ENCODE results near the gene NELL1. TPM values are rescaled to one million over a fixed set of nuclear protein-coding genes. Genes with fewer than 3 reads are reported as not detected.

Gene NELL1
- polyA plus RNA-seq, 1 of the 3 experiments (the other 2 are of a cell fraction), result not detected

- ChIA-PET POLR2A (no interaction called here), CTCF (interaction anchor here (0.7 to 0.9 kb wide), 2 partner anchors 15 to 17 kb away, joined by 3 to 4 read pairs; no protein-coding TSS in a partner anchor)
- TF ChIP-seq, protein P1, sequence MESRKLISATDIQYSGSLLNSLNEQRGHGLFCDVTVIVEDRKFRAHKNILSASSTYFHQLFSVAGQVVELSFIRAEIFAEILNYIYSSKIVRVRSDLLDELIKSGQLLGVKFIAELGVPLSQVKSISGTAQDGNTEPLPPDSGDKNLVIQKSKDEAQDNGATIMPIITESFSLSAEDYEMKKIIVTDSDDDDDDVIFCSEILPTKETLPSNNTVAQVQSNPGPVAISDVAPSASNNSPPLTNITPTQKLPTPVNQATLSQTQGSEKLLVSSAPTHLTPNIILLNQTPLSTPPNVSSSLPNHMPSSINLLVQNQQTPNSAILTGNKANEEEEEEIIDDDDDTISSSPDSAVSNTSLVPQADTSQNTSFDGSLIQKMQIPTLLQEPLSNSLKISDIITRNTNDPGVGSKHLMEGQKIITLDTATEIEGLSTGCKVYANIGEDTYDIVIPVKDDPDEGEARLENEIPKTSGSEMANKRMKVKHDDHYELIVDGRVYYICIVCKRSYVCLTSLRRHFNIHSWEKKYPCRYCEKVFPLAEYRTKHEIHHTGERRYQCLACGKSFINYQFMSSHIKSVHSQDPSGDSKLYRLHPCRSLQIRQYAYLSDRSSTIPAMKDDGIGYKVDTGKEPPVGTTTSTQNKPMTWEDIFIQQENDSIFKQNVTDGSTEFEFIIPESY (IDR thresholded peaks at IDR 0.05; ENCODE audit: borderline replicate concordance, low read depth), result no peak
- TF ChIP-seq RAD21 (IDR thresholded peaks at IDR 0.05; ENCODE audit: low read length), result no peak
- TF ChIP-seq, protein P2, sequence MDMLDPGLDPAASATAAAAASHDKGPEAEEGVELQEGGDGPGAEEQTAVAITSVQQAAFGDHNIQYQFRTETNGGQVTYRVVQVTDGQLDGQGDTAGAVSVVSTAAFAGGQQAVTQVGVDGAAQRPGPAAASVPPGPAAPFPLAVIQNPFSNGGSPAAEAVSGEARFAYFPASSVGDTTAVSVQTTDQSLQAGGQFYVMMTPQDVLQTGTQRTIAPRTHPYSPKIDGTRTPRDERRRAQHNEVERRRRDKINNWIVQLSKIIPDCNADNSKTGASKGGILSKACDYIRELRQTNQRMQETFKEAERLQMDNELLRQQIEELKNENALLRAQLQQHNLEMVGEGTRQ (IDR thresholded peaks at IDR 0.05; ENCODE audit: borderline replicate concordance, low read depth, low read length), result no peak
- no peak for TF ChIP-seq EZH2phosphoT487 (IDR thresholded peaks at IDR 0.05; ENCODE audit: borderline replicate concordance, low read depth)
- TF ChIP-seq TEAD4 (IDR thresholded peaks at IDR 0.05; ENCODE audit: borderline replicate concordance, insufficient read depth), result no peak
- no peak for TF ChIP-seq RFX5 (IDR thresholded peaks at IDR 0.05; ENCODE audit: low read length)
Observed at GRCh38 chr11:21428796-21429195, 759.4 kb downstream of the NELL1 start.

DNA sequence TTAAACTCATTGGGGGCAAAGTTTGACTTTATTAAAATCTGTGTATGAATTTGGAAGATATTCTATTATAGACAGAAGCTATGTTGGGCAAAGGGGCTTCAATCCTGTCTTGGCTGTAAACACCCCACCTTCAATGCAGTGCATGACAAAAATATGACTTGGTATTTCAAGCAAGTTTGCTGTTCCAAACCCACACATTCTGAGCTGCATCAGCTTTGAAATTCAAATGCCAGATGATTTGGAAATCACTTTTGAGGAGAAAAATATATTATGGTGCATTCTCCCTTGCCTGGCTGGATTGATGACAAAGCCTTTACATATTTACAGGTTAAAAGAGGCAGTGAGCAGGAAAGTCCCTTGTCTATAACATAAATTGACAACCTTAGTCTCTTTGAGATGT is 760.0 kb downstream of the NELL1 start:
- Histone ChIP-seq H3K27ac (ENCODE audit: low read depth in 2 of 2, low read length in 1 of 2) (no peak overlapping the region), H3K36me3 (replicated peaks in 1 of 2; ENCODE audit: control insufficient read depth in 1 of 2, insufficient read depth in 2 of 2, low read length in 1 of 2) (no peaks in the 10 kb centered on the region), H2AFZ (ENCODE audit: low read depth) (no peak overlapping the region), H3K79me2 (ENCODE audit: insufficient read depth) (no peaks in the 10 kb centered on the region), H3K4me2 (no peak overlapping the region), H4K20me1 (ENCODE audit: insufficient read depth) (no peaks in the 10 kb centered on the region), H3K4me3 (ENCODE audit: low read depth in 2 of 2, low read length in 1 of 2) (no peak overlapping the region), H3K9me3 (no peaks in the 10 kb centered on the region), H3K4me1 (ENCODE audit: control insufficient read depth in 1 of 2, insufficient read depth in 2 of 2, low read depth in 1 of 2, low read length in 1 of 2) (no peaks in the 10 kb centered on the region; a peak in 1 of 4 replicates), H3F3A (replicated peaks; ENCODE audit: insufficient read depth) (no peaks in the 10 kb centered on the region), H3K9ac (no peak overlapping the region), H3K27me3 (ENCODE audit: insufficient read depth) (no peaks in the 10 kb centered on the region), H3K9me2 (no peaks in the 10 kb centered on the region)
- DNase-seq, result no peak
- ChIA-PET POLR2A (no interaction called here), CTCF (interaction anchor here (0.7 to 1.1 kb wide), 2 partner anchors 10 to 16 kb away, joined by 3 to 4 read pairs; no protein-coding TSS in a partner anchor)
- TF ChIP-seq EZH2phosphoT487 (IDR thresholded peaks at IDR 0.05; ENCODE audit: borderline replicate concordance, low read depth) (no peak), SIN3A (IDR thresholded peaks at IDR 0.05; ENCODE audit: borderline replicate concordance, low read depth, low read length) (no peak), GABPA (IDR thresholded peaks at IDR 0.05; ENCODE audit: low read depth) (no peak), IRF3 (IDR thresholded peaks at IDR 0.05; ENCODE audit: low read depth, low read length) (no peak), RAD21 (IDR thresholded peaks at IDR 0.05; ENCODE audit: low read length) (no peak), TAF1 (IDR thresholded peaks at IDR 0.05; ENCODE audit: borderline replicate concordance, low read depth, low read length) (no peak), TCF12 (IDR thresholded peaks at IDR 0.05) (no peak), FOXM1 (IDR thresholded peaks at IDR 0.05; ENCODE audit: low read depth) (no peak), USF1 (IDR thresholded peaks at IDR 0.05; ENCODE audit: borderline replicate concordance, low read depth) (no peak), MXI1 (IDR thresholded peaks at IDR 0.05; ENCODE audit: low read depth, low read length) (no peak)

More at GRCh38 chr11:21428796-21429195, 759.4 kb downstream of the NELL1 start:
- no peaks in the 10 kb centered on the region for H3K9me2 ChIP-seq
- H3K9ac ChIP-seq, result no peak overlapping the region
- no peak overlapping the region for H3K27ac ChIP-seq (ENCODE audit: low read depth in 2 of 2, low read length in 1 of 2)
- WGBS (ENCODE audit: low lambda C conversion rate), result 6% methylated on average over 1 of the region's 1 CpG
- H3F3A ChIP-seq (replicated peaks; ENCODE audit: insufficient read depth), result no peaks in the 10 kb centered on the region
- H3K27me3 ChIP-seq (ENCODE audit: insufficient read depth), result no peaks in the 10 kb centered on the region
- H3K9me3 ChIP-seq, result no peaks in the 10 kb centered on the region
- DNase-seq, result no peak
- H3K4me2 ChIP-seq, result no peak overlapping the region
- no peaks in the 10 kb centered on the region; a peak in 1 of 4 replicates for H3K4me1 ChIP-seq (ENCODE audit: control insufficient read depth in 1 of 2, insufficient read depth in 2 of 2, low read depth in 1 of 2, low read length in 1 of 2)
- H2AFZ ChIP-seq (ENCODE audit: low read depth), result no peak overlapping the region
- H3K36me3 ChIP-seq (replicated peaks in 1 of 2; ENCODE audit: control insufficient read depth in 1 of 2, insufficient read depth in 2 of 2, low read length in 1 of 2), result no peaks in the 10 kb centered on the region
- H3K4me3 ChIP-seq (ENCODE audit: low read depth in 2 of 2, low read length in 1 of 2), result no peak overlapping the region
- H3K79me2 ChIP-seq (ENCODE audit: insufficient read depth), result no peaks in the 10 kb centered on the region
- no peaks in the 10 kb centered on the region for H4K20me1 ChIP-seq (ENCODE audit: insufficient read depth)
